ENCODE measurements around the gene B3GALT5.

- no peak for TF ChIP-seq CTCF (IDR thresholded peaks at IDR 0.05)
- TF ChIP-seq POLR2A (IDR thresholded peaks at IDR 0.05): no peak
Measured at GRCh38 chr21:39616211-39616772, 3.6 kb downstream of the B3GALT5 start.
